Stimulated activated CD4-positive, alpha-beta T cell treated with anti-CD3 and anti-CD28 coated beads, Interleukin-4, amount 100 ng/mL, for 4 hours (primary cell): Measurements from ENCODE around the gene FXYD6.

Source experiments
- DNase-seq, 2 experiments: peaks; one replicate each; pipeline ENCODE4 v3.0.0-alpha.2; 2020

The FXYD6 gene

GRCh38 chr11:117828611-117829368, 47.7 kb downstream of the FXYD6 start:
- DNase-seq = peak; percentile 75 to 92

- no peak for DNase-seq
Measured at GRCh38 chr11:117827521-117828511, 48.6 kb downstream of the FXYD6 start.

GRCh38 chr11:117826832-117827231, 49.6 kb downstream of the FXYD6 start:
- DNase-seq = no peak

- no peak for DNase-seq
Measured at GRCh38 chr11:117826190-117826570, 50.3 kb downstream of the FXYD6 start.

GRCh38 chr11:117825538-117826189, 50.8 kb downstream of the FXYD6 start:
- no peak for DNase-seq

GRCh38 chr11:117824571-117825537, 51.6 kb downstream of the FXYD6 start, which contains the start of gene FXYD2:
Gene FXYD2 (minus strand): TSS chr11:117824744. CDS start chr11:117824678, 66 bp downstream.
- no peak for DNase-seq

DNA sequence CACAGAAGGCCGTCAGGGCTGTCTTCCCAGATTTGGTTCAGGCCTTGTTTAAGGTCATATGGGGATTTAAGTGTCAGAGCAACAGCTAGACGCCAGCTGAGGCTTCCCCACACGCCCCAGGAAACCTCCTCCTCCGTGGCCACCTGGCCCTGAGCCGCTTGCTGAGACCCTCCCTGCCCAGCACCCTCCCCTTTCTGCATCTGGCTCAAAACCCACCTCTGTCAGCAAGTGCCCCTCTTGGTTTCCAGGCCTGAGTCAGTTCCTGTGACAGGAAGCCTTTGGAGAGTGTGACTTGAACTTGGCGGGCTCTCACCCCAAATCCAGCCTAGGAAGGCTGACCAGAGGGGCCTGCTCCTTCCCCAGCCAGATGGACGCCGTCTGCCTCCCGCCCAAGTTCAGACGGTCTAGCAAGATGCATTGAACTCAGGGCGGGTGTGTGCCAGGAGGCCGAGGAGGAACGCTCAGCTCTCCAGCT, 52.5 kb downstream of the FXYD6 start:
- no peak for DNase-seq

GRCh38 chr11:117823294-117823945, 53.0 kb downstream of the FXYD6 start:
- peak in 1 of 2 experiments; percentile 61 for DNase-seq

DNA sequence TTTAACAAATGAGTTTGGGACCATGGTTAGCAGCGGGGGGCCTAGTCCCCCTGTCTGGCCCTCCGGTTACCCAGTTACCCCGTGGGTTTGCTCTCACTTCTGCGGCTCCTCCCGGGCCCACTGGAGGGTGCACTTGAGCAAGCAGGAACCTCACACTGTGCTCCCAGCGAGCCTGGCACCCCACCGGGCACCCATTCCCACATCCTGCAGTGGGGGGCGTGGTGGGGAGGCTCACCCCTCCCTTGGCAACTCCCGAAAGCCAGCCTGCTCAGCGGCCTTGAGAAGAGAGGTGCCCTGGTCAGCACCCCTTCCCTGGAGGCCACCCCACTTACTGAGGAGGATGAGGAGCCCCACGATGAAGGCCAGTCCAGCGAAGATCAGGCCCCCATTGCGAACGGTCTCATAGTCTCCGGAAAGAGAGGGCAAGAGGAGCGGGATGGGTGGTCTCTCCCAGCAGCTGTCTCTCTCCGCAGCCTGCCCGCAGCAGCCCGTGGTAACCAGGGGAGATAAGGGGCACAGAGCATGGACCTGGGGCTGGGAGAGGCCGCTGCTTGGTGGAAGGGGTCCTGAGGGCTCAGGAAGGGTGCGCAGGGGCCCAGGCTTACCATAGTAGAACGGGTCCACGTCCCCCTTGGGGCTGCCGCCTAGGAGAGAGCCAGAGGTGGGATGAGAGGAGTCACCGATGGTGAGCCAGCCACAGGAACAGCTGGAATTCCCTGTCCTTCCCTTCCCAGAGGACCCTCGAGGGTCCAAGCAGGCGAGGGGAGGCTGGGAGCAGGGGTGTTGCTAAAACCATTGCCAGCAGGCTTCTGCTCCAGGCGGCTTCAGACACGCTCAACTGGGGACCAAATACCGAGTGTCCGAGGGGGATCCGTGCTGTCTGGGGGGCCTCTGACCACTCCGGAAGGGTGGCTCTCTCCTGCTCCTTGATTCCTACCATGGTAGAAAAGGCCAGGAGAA, 54.1 kb downstream of the FXYD6 start:
- peak; percentile 42 to 59 for DNase-seq

DNA sequence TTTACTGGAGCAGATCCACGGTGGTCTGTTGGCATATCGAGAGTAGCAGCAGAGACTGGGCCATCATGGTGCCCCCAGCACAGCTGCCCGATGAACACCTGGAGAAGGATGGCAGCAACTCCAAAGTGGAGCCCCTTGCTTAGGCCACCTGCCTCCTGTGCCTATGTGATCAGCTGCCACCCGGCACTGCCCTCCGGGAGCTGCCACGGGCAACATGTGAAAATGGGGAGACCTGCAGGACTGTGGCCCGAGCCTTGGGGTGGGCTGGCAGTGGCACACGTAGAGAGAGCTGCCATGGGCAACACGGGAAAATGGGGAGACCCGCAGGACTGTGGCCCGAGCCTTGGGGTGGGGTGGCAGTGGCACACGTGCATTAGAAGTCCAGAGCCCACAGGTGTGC, 55.0 kb downstream of the FXYD6 start:
- no peak for DNase-seq

- no peak for DNase-seq
Measured at GRCh38 chr11:117820516-117820915, 55.9 kb downstream of the FXYD6 start.

GRCh38 chr11:117820071-117820470, 56.4 kb downstream of the FXYD6 start:
- no peak for DNase-seq

DNA sequence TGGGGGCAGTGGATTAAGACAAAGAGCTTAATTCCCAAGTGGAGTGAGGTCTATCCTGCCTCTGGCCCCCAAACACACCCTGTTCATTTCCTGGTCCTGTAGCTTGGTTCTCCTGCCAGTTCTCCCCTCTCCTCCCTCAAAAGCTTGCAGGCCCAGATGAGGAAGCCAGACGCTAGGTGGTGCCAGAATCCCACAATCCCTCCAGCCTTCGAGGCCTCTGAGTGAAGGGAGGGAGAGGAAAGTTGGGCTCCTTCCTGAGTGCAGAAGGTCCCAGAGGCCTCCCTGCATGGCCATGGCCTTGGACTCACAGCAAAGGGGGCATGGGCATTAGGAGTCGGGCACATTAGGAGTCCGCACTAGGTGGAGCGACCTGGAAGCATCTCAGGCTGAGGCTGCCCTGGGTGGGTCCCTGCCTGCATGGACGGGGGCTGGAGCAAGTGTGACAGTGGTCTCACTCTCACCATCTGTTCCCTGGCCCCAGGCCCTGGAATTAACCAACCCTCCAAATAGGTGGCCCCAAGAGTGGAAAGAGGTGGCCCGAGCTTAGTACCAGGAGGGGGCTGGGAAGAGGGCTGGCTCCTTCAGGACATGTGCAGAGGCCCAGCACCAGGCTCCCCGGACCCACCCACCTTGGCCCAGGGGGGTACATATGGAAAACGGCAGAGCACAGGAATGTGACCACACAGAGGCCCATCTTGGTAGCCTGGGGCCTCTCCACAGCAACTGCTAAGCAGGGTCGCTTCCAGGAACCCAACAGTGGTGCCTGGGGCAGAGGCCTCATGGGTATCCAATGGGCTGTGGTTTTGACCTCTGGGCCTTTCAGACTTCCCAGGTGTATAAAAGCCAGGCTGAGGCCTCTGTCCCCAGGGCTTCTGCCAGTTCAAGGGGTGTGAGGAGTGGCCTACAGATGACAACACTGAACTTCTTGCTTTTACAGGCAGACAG, 57.1 kb downstream of the FXYD6 start:
- DNase-seq = no peak

- peak; percentile 34 to 64 for DNase-seq
Measured at GRCh38 chr11:117818041-117818873, 58.2 kb downstream of the FXYD6 start.

DNA sequence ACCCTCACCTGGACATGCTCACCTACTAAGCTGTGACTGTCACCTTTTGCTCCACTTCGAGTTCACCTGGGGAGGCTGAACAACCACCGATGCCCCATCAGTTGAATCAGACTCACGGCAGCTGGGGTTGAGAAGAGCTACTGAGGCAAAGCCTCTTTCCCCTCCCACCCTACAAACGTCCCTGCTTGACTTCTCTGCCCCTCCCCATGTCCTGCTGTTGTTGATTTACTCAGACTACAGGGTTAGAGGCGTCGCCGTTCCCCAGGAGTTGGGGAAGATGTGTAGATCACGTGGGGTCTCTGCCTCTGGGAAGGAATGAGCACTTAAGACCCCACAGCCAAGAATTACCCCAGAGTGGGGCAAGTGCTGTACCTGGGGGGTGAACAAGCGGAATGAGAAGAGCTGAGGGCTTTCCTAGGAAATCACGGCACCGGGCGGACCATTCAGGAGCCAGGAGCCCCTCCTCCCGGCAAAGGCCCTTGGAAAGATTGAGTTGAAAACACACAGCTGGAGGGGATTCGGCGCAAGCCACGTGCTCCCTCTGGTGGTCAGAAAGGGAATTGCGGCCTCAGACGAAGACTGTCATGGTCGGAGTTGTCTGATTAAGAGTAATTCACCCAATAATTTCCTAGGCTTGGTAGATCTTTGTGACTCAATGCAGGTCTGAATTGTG, 59.0 kb downstream of the FXYD6 start:
- peak; percentile 85 to 87 for DNase-seq

DNA sequence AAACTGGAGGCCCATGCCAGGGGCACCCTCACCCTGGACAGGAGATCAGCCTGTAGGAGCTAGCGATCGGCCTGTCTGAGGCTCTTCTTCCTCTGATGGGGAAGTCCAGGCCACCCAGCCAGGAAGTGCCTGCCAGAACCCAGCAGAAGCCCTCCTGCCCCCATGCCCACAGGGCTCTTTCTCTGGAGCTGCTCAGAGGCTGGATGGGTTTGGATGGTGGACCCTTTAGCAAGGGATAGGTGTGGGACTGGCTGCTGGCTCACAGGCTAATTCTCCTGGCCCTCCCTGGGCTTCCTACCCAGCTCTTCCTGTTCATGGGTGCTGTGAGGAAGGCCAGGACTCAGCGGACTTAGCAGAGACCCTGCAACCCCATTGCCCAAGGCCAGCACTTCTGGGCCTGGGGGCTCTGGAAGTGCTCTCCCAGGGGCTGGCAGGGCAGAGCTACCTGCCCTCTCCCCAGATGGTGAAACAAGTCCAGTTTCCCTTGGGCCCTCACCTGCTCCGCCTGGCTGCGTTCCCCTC, 59.6 kb downstream of the FXYD6 start:
- no peak for DNase-seq

GRCh38 chr11:117816151-117816741, 60.2 kb downstream of the FXYD6 start:
- DNase-seq = no peak
